ENCODE results near the gene MAP2K1.

MAP2K1 gene

DNA sequence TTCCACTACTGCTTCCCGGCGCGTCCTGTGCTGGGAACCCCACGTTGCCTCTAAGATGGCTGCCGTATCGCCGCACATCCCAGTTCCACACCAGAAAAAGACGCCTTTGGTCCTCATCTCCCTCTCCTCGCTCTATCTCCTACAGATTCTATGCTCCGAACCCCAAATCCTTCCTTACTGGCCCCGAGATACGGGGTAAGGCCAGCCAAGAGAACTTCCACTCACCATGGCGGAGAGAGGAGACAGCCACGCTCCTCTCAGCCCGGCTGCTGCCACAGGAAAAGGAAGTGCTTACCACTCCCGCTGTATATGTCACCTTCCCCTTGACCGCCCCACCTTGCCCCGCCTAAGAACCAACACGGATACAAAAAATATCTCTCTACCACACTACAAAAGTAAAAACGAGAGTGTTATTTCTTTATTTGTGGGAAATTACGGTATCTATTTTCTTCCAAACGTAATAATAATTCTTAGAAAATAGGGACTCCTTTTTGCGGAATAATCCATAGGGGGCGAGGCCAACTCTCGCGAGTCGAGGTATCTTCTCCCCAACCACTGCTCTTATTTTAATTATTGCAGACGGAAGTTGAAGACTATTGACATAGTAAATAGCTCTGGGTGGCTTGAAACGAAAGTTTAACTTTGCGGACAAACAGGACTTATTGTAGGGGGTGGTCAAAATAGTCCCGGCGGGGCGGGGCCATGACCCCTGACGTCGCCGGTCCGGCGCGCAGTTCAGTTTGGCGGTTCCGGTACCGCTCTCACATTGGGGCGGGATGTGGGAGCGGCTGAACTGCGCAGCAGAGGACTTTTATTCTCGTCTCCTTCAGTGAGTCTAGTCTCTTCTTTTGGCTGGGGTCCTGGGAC, 118.1 kb downstream of the MAP2K1 start, which contains the start of the genes RPL4 and ZWILCH:
RPL4 (minus strand) TSS at position 293 of the 867 bp plus-strand sequence; CDS start at position 228, 65 bp downstream.
ZWILCH (plus strand) TSS at position 764 of the 867 bp plus-strand sequence; CDS start at position 777, 13 bp downstream.
- peak; percentile 86 for DNase-seq (ENCODE audit: low spot score)

DNA sequence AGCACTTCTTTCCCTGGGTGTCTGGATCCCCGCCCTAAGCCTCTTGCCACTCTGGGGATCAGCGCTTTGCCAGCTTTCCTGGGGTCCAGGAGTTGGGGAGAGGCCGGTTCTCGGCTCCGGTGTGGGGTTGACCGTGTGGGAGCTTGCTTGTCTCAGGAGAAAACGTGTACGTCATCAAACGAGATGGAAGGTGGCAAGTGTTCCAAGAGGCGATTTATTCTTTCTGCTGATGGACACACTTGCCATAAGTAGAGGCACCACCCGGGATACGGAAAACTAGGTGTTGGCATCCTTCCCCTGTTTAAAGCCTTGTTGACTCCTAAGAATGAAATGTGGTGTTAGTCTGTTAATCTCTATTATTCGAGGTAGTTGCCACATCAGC, 118.7 kb downstream of the MAP2K1 start:
- DNase-seq (ENCODE audit: low spot score), result no peak

DNA sequence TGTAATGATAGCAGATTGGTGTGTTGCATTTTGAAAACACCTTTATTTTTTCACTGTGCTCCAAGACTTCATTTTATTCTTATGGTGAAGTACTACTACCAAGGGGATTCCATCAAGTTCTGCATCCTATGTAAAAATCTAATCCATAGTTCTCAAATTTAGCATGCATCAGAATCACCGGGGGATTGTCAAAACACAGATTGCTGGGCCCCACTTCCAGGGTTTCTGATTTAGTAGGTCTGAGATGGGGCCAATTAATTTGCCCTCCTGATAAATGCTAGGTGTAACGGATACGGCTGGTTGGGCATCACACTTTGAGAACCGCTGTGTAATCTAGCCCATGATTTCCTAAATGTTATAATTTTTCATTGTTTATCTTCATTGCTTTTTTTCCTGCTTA, 119.1 kb downstream of the MAP2K1 start:
- no peak for DNase-seq (ENCODE audit: low spot score)

DNA sequence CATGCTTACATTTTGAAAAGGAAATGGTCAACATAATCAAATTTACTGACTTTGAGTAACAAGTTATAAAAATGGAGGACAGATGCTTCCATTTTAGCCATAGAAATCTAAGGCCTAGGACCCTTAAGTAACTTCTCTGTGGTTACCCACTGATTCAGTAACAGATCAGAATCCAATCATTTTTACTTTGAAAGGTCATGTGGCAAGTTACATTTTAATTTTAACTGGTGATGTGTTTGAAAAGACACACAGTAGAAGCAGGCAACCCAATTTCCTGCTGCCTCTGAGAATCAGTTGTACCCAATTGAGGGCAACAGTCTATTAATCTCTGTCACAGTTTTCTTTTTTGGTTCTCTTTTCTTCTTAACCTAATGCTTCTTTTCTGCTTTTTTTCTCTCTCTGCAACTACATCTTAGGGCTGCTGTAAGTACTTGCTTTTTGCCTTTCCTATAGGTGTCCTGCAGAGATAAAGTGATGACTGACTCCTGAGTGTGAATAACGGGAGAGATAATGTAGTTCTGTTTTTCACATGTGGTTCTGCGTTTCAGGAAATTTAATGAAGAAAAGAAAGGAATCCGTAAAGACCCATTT, 121.7 kb downstream of the MAP2K1 start:
- no peak for DNase-seq (ENCODE audit: low spot score)

DNA sequence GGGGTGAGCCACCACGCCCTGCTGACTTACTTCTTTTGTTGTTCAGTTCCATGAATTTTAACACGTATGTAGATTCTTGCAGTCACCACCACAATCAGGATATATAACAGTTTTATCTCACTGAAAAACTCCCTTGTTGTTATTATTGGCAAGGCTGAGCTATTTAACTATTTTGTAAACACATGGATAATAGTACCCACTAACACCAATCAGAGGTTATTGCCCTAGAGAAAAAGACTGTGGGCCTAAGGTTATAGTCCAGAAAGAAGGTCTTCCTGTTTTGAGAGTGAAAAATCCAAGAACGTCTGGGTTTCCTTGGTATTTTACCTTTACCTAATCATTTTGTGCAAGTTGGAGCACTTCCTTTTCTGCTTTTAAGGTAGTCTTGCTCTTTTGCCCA, 127.9 kb downstream of the MAP2K1 start:
- no peak for DNase-seq (ENCODE audit: low spot score)

DNA sequence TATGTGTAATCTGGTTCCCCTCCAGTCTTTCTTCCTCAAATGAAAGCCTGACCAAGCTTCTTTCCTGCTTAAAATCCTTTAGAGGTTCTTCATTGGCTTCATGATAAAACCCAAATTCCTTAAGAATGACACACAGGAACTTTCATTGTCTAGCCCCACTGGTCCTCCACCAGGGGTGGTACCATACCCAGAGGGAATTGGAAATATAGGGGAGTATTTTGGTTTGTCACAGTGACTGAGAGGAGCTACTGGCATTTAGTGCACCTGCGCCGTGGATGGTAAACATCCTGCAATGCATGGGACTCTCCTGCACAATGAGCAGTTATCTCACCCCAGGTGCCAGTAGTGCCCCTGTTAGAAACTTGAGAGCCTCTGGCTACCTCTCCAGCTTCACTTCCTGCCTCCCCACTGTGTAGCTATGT, 129.2 kb downstream of the MAP2K1 start:
- no peak for DNase-seq (ENCODE audit: low spot score)

DNA sequence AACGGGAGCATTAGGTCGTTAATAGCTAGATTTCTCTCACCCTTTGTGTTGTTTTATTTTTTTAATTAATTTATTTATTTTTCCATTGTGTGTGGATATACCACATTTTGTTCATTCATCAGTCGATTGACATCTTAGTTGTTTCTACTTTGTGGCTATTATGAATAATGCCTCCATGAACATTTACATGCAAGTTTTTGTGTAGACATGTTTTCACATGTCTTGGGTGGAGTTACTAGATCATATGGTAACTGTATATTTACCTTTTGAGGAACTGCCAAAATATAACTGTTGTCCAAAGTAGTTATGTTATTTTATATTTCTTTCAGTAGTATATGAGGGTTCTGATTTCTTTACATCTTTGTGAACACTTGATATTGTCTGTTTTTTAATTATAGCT, 137.2 kb downstream of the MAP2K1 start:
- DNase-seq (ENCODE audit: low spot score), result no peak

DNA sequence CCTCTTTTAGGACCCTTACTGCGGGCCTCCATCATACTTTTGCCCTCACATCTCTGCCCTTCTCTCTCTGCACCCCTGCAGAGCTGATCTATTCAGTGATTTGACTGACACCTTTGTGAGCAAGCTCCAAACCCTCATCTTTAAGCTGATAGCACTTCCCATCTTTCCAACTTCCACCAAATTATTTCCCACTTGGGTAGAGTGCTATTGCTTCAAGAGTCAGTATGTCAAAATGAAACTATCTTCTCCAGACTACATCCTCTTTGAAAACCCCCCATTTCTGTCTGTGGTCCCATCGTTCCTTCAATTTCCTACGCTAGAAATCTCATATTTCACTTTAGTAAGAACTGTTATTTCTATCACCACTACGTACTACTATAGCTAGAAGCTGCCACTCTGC, 138.1 kb downstream of the MAP2K1 start:
- DNase-seq (ENCODE audit: low spot score), result no peak

DNA sequence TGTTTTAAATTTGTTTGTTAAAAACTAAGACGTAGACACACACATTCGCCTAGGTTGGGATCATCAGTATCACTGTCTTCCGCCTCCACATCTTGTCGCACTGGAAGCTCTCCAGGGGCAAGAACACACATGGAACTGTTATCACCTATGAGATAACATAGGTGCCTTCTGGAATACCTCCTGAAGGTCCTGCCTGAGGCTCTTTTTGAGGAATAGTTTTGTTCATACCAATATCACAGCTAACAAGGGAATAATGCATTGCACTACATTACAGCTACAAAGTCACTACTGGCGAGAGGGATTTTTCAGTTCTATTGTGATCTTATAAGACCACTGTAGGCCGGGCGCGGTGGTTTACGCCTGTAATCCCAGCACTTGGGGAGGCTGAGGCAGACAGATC, 148.3 kb downstream of the MAP2K1 start:
- no peak for DNase-seq (ENCODE audit: low spot score)

Data from hematopoietic multipotent progenitor cell treated with erythropoietin and hydrocortisone succinate and interleukin-3 and kit ligand, for 15 days (in vitro differentiated cells).